Measurements from ENCODE around the gene GPR61.

The GPR61 gene

DNA sequence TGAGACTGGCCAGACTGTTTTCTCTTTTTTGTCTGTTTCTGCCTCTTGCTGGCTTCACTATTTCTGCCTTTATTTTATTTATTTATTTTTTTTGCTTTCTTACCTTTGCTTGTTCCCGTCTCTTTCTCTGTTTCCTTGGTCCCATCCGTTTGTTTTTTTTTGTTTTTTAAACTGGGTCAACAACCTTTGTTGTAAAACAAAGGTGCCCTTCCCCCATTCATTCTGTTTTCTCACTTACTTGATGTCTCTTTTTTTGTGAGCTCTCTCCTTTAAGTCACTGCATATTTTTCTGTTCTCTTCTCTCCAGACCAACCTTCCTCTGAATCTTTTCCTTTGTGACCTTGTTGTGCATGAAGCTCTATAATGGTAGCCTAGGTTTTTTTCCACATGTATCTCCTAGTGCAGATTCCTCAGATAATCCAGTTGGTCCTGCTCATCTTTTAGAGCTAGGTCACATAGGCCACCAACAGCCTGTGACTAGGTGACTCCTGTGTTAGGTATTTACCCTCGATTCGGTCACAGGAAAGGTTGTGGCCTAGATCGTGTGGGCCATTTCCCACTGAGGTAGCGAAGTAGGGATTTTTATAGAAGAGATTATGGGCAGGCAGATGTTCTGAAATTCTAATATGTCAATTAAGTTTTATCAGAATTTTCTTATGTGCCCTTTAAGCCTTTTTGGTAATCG is 24.7 kb downstream of the GPR61 start:
- DNase-seq, result no peak

DNA sequence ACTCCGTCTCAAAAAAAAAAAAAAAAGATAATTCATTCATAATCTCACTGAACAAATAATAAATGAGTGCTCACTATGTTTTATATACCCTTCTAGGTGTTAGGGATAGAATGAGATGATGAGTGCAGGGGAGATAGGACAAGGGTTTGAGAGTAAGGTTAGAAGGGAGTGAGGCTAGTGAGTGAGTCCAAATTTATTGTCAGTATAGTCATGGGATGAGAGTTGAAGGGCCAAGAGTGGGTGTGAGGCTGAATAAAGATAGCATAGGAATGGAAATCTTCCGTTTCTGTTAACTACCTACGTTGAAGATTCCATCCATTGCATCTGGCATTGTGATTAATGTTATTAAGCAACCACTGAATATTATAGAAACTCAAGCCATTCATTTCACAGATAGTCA is 25.6 kb downstream of the GPR61 start:
- no peak for DNase-seq

DNA sequence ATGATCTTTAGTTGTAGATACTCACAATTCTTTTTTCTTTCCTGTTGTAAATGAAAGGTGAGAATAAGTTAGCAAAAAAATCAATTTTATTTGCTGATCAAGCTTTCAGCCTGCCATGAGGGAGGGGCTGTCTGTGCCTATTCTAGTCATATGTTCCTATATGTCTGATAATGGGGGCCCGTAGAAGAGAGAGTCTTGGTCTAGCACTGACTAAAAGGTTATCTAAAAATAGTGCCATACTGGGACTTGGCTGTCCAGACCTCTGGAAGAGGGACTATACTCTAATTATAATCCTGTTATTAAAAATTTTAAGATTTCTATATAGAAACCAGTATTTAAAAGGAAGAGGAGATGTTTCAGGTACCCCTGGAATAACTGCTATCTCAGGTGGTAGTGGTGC is 27.3 kb downstream of the GPR61 start:
- no peak for DNase-seq

DNA sequence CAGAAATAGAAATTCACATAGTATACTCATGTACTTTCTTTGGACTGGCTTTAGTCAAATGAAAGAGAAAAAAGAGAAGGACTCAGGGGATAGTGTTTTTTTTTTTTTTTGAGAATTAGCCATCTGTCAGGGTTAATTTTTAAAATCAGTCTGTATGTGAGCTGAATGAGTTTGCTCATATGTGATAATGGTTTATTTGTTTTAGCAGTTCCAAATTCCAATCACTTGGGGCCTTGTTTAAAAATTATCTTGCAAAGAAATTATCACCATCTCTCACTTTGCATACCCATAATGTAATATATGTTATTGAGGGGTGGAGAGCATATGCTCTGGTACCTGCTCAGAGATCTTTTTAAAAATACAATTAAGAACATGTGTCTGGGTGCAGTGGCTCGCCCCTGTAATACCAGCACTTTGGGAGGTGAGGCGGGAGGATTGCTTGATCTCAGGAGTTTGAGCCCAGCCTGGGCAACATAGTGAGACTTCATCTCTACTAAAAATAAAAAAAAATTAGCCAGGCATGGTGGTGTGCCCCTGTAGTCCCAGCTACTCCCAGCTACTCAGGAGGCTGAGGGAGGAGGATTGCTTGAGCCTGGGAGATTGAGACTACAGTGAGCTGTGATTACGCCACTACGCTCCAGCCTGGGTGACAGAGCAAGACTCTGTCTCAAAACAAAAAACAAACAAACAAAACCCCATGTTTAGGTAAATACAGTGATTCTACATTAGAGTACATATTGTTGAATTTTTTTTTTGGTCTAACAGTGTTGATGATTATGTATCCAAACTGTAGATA is 28.4 kb downstream of the GPR61 start:
- no peak for DNase-seq

DNA sequence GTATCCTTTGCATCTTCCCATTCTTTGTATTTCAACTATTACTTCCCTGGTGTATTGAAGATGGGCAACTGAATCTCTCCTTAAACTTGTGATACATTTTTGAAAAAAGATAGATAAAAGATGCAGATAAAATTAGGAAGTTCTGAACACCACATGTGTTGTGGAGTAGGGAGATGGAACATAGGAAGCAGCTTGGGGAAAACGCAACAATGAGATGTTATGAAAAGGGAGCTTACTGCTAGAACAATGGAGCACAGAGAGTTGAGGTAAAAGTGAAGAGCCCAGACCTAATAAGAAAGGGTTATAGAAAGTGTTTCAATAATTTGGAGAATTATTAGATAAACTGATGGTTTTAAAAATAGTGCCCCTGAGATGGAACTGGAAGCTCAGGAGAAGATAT is 29.7 kb downstream of the GPR61 start:
- no peak for DNase-seq

DNA sequence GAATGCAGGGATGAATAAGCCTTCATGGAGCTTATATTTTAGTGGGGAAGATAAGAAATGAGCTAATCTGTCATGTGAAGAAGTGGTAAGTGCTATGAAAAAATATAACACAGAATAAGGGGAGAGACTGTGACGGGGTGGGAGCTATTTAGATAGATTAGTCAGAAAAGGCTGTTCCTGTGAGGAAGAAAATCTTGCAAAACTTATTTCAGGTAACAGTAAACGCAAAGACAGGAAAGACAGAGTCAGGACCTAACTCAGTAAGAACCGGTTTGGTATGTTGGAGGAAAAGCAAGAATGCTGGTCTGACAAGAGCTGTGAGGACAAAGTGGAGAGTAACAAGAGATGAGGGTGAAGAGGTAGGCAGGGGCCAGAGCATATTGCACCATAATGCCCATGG is 30.7 kb downstream of the GPR61 start:
- no peak for DNase-seq

DNA sequence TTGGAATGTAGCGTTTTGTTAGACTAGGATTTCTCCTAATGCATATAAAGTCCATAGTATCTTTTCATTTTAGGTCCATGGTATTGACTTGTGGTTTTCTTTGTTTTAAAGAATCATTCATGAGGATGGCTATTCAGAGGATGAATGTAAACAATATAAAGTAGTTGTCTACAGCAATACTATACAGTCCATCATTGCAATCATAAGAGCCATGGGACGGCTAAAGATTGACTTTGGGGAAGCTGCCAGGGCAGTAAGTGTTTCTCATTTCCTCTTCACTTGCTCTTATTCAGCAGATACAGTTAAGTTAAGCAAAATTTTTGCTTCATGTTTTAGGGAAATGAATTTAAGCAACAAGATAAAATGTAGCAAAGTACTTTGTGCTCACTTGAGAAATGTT is 34.1 kb downstream of the GPR61 start:
- no peak for DNase-seq

DNA sequence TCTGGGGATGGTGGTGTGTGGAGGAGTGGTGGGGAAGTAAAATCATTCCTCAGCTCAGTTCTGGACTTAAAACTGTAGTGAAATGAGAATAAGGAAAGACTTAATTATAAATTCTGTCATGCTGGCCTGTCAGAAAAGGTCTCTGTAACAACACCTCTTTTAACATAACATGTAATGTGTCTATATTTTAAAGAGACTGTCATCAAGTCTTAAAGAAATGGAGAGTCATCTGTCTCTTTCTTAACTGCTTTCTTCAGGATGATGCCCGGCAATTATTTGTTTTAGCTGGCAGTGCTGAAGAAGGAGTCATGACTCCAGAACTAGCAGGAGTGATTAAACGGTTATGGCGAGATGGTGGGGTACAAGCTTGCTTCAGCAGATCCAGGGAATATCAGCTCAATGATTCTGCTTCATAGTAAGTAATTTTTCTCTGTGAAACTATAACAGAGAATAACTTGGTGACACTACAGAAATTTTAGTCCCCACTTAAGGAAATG is 39.3 kb downstream of the GPR61 start:
- no peak for DNase-seq

DNA sequence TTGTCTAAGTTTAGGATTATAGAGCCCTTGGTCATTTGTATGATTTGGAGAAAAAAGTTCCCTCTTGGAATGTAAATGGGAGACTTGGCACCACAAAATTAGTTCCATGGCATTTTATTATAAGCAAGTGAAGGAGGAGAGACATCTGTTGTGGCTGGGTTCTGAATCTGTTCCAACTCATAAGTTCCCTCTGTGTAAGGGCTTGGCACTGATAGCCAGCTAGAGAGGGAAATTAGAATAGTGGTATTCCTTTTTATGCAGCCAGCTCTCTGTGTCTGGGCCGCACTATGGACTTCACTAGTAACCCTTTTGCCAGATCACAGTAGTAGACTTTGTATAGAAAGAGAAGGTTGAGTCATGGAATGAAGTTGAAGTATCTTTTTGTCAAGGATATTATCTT is 39.8 kb downstream of the GPR61 start:
- peak in 1 of 56 donors; percentile 13 for DNase-seq

DNA sequence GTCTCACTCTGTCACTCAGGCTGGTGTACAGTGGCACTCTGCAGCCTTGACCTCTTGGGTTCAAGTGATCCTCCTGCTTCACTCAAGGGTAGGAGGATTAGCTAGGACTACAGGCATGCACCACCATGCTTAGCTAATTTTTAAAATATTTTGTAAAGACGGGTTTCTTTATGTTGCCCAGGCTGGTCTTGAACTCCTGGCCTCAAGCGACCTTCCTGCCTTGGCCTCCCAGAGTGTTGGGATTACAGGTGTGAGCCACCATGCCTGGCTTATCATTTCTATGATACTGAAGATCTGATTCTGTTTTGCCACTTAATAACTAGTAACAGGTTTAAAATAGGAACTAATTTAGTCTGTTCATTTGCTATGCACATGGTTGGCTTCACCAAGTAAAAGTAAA is 42.3 kb downstream of the GPR61 start:
- DNase-seq, result no peak

DNA sequence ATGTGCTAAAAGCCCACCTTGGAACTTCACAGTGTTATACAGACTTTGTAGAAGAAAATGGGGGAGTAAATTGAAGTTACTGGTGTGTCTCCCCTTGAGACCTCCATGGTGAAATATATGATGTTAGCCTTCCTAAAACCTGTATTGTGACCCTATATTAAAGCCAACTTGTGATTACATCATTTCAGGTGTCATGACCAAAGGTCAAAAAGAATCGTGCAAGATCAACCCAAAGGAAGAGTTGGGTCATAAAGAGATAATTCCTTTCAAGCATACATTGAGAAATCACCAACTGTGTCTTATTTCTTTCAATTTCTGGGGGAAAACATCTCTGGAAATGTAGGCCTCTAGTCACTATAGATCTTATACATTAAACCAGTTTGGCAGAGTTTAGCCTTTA is 45.1 kb downstream of the GPR61 start:
- no peak for DNase-seq

DNA sequence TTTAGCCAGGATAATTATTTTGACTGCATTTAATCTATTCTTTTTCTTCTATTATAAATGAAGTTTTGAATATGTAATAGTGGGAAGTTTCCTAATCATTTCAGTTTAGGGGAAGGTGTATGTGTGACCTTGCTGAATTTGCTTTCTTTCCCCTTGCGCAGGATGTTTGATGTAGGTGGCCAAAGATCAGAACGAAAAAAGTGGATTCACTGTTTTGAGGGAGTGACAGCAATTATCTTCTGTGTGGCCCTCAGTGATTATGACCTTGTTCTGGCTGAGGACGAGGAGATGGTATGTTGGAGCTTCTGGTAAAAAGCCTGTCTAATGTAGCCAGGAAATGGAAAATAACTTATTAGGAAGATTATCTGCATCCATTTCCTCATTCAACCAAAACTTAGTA is 46.4 kb downstream of the GPR61 start:
- no peak for DNase-seq

DNA sequence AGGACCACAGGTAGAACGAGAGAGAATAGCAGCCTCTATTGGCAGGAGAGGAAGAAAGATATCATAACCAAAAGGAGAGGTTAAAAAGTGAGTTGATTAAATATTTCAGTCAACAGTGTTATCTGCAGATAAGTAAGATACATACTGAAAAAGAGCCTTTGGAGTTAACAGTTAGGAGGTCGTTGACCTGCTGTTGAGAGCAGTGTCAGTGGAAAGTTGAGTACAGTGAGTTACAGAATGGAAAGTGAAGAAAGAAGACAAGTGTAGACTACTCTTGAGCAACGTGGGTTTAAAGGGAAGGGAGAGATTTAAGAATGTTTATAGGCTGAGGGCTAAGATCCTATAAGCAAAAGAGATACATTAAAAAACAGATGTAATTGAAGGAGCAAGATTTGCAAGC is 49.5 kb downstream of the GPR61 start:
- no peak for DNase-seq

DNA sequence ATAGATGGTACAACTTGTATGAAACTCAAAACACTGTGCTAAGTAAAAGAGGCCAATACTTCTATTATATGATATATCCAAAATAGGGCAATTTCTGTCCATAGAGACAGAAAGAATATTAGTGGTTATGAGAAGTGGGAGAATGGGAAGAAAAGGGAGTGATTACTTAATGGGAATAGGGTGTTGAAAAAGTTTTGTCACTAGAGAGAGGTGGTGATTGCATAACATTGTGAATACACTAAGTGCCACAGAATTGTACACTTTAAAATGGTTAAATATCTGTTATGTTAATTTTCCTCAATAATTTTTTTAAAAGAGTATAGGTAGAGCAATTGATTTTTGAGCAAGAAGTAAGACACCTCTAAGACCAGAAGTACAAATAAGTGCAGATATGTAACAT is 50.0 kb downstream of the GPR61 start:
- DNase-seq, result no peak

DNA sequence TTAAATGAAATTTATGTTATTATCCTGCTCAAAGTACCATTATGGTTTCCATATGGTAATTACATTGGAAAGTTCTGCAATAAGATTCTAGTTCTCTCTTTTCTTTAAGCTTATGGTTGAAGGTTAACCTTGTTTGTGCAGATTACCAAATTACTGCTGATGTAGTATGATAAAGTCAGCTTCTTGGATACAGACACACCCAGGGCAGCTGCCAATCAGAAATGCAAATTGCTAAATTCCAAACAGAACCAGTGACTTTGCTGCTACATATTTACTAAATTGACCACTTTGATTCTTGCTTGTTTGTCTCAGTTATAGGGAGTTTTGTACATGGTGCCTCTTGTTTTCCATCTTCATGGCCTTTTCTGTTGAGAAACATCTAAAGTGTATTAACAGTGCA is 53.2 kb downstream of the GPR61 start:
- no peak for DNase-seq

DNA sequence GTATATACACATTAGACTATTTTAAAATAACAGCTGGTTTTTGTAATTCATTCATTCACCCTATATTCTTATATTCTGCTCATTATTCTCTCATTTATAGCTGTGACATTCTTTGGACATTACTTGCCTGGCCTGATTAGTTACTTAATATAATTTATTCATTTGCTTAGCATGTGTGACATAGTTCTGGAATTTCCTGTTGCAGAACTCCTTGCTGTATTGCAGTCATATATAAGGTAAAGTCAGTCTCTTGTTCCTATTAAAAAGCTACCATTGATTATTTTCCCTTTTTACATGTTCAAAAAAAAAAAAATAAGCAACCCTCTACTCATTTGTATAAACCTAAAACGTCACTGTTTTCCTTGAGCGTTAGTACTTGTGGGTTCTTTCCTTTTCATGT is 55.9 kb downstream of the GPR61 start:
- DNase-seq, result no peak
